HG03575 (cell line): ENCODE data around the gene TRIO.

ENCODE experiments used
- ATAC-seq: cut with Tn5 transposase; IDR thresholded peaks from one replicate; pipeline ENCODE4 v1.9.1; 2021; ENCODE audit not compliant: unreplicated experiment, insufficient number of reproducible peaks, low FRiP score; ENCODE audit errors: extremely low read depth

TRIO gene

DNA sequence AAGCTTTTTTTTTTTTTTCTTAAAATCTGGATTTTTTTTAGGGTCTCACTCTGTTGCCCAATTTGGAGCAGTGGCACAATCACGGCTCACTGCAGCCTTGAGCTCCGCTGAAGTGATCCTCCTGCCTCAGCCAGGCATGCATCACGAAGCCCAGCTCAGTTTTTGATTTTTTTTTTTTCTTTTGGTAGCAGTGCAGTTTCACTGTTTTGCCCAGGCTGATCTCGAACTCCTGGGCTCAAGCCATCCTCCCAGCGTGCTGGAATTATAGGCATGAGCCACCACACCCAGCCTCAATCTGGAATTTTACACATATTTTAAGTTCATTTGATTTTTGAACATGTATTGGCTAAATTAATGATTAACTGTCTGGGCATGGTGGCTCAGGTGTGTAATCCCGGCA is 36.3 kb downstream of the TRIO start:
- no peak for ATAC-seq

DNA sequence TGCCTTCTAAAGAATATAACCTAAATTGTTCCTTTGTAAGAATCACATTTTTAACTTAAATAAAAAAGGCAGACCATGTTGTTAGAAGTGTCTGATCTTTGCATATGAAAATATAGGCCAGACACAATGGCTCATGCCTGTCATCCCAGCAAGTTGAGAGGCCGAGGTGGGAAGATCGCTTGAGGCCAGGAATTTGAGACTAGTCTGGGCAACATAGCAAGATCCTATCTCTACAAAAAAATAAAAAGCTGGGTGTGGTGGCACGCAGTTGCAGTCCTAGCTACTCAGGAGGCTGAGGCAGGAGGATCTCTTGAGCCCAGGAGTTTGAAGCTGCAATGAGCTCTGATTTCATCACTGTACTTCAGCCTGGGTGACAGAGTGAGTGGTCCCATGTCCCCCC is 37.3 kb downstream of the TRIO start:
- no peak for ATAC-seq

DNA sequence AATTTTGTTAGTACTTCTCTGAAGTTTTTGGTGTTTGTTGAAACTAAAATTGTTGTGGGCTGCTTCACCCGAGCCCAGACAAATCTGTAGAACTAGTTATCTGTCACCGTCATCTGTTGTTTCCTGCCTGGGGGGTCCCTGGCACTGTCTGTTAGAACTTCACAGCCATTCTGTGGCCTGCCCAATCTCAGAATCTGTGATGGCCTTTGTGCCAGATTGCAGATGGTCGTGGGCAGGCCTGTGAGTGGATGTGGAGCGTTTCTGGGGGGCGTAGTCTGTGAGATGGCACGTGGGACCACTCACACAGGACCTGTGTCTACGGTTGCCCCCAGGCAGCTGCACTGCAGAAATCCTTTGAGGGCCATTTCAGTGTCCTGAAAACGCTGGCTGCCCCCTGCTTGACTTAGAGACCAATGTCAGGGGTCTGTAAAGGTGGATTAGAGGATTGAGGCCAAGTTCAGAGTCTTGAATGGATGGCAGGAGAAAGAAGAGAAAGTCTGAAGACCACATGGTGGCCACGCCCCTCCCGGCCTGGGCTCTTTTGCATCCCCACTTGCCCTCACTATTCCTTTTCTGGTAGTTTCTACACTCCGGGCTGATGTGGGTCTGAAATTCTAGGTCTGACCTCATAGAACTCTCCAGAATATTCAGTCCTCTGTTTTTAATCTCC is 38.3 kb downstream of the TRIO start:
- ATAC-seq: no peak

DNA sequence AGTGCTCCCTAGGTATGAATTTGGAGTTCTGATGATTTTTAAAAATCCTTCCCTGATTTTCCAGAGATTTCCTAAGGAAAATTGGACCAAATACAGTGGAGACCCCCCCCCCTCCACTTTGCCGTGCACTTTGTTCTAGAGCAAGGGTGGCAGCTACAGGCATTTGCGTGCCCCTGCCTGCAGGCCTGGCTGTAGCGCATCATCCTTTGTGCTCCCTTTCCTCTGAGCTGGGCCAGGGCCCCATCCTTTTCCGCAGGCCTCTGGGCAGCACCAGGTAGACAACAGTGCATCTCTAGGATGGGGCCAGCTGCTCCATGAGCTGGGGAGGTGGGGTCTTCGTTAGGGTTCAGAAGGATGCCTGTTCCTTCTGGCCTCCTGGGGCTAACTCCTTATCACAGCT is 39.6 kb downstream of the TRIO start:
- ATAC-seq: no peak

DNA sequence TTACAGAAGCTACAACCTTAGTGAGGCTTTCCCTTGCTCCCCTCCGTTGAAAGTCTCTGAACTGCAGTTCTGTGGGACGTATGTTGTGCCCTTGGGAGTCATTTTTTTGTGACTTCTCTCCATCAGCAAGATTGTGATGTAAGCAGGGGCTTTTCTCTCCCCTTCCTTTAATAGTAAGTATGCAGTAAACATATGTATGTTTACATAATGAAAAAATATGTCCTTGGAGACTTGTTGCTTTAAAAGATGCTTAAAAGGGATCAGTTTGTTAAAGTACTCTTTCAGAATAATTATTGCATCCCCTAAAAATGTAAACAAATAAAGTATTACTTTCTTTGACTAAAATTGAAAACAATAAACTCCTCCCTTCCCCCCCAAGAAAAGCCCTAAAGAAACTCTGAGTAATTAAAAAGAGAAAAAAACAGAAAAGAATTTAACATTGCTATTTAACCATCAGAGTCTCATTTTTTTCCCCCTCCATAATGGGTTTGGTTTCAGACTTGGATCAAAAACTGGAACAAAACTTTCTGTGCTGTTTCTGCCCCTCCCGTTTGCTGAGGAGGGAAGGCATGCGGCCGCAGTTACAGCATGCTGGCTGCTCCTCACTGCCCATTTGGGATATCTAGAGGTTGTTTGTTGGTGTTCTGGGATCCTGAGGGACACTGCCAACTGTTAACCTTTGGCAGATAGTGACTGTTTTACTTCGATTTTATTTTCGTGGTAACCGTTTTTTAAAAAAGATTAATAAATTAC is 40.2 kb downstream of the TRIO start:
- ATAC-seq: no peak

DNA sequence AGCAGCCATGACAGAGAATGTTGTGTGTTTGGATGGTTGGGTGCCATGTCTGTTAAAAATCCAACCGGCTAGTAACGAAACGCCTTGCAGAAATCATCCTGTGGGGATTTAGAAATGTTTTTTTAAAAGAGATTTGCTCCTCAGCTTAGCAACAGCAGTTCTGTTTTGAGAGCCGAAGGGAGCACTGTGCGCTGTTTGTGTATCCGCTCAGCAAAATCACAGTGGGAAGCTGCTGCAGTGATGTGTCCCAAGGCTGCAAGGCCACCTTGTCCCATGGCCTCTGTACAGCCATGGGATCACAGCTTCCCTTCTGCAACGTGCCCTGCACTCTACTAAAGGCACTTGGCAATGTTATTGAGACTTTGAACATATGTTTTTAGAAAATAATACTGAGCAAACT is 40.9 kb downstream of the TRIO start:
- no peak for ATAC-seq

DNA sequence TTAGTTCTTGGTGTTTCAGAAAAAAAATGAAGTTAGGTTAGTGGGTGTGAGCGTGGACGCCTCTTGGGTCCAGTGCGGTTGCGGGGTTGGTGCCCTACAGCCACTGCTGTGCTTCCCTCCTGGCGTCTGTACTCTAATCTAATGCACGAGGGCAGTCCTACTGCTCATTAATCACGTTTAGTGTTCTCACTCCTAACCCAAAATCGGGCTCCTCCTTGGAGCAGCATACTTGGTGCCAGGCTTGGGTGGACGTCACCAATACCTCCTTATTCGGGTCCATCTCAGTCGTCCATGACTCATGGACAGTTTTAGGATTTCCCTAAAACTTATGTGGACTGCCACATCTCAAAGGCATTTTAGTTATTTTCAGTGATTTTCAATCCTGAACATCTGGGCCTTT is 41.6 kb downstream of the TRIO start:
- ATAC-seq: no peak

DNA sequence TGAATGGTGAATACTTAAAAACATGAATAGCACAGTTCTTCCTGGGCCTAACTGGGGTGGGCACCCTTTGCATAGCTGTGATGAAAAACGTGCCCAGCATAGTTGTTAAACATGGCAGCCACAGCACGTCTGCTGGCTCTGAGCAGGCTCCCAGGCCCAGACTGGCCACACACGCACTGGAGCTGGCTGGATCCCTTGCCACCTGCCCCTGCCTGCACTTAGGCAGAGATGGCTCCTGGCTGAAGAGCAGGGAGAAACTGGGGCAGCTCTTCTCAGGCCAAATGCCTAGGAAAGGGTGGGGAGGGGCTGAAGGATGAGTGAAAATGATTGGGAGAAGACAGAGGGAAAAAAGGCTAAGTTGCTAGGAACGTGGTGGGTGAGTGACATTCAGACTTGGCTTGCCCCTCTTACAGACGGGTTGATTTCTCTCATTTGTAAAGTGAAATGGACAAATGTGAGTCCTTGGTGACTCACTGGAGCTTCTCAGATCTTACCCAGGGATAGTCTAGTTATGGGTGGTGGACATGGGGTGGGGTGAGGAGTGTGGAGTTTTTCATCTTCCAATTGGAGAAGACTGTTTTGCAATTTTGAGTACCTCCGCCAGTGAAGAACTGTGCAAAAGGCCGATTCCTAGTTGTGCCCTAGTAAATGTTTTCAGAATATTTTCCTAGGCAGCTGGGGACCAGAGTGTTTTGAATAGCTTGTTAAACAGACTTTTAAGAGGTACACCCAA is 42.4 kb downstream of the TRIO start:
- no peak for ATAC-seq

DNA sequence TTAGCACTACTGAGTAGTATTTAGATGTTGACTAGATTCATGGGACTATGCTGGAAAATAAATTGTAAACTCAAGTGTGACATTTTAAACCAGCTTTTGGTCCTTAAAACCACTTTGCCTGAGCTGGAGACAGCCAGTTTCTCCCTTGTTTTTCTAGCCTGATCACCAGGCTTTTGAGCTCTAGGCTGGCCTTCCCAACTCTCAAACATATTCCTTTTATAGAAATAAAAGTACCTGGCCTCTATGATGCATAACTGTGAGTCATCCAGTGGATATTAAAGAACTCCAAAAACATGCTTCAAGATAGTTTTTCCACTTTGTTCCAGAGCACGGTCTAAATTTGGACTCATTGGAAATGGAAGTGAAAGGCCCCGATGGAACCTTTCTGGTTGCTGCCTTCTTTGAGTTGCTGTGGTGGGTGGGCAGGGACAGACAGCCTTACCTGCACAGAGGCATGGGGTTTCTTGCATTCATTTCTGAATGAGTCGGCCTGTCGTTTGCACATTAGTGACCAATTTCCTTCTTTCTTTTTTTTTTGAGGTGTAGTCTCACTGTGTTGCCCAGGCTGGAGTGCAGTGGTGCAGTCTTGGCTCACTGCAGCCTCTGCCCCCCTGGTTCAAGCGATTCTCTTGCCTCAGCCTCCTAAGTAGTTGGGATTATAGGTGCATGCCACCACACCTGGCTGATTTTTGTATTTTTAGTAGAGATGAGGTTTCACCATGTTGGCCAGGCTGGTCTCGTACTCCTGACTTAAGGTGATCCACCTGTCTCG is 43.1 kb downstream of the TRIO start:
- no peak for ATAC-seq

DNA sequence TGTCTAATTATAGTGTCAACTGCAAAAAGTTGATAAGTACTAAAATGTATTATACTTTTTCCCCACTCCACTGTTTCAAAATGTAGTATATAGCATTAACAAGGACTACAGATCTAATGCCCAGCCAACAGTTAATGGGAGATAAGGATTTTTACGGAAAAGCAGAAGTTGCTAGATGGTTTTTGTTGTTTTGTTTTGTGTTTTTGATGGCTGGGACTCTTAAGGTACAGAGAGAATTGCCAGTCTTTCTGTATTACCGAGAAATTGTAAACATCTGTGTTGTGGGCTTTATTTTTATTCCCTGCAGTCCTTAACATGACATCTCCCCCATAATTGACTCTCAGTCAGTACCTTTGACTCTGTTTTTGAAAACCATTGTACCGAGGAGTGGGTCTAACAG is 44.0 kb downstream of the TRIO start:
- no peak for ATAC-seq

DNA sequence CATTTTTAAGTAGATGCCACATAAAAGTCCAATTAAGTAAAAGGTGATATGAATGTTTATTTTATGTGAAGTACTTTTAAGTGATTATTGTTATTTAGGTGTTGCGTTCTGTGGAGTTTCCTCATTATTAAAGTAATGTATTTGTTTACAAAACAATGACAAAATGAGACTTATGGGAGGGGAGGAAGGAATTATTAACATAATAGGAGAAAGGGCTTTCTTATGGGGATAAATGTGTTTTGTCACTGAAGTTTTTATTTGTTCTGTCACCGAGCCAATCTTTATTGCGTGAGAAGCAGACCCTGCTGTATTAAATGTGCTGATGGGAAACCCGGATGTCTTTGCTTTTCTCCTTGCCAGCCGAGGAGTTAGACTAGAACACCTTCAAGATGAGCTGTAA is 44.5 kb downstream of the TRIO start:
- ATAC-seq: no peak

DNA sequence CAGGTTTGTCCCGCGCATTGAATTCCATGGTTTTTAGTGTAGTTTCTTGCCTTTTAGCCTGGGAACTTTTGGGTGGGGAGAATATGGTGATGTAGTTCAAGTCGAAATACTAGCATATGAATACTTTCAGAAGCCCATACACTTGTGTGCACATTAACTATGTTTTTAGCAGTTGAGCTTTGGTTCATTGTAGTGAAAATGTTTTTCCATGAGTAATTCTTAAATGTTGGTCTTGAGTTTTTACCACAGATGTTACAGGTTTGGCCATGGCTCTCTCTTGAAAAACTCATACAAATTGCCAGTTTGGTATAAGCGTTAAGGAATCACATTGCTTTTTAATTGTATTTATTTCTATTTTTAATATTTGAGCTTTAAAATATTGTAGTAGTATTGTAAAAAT is 45.6 kb downstream of the TRIO start:
- no peak for ATAC-seq

DNA sequence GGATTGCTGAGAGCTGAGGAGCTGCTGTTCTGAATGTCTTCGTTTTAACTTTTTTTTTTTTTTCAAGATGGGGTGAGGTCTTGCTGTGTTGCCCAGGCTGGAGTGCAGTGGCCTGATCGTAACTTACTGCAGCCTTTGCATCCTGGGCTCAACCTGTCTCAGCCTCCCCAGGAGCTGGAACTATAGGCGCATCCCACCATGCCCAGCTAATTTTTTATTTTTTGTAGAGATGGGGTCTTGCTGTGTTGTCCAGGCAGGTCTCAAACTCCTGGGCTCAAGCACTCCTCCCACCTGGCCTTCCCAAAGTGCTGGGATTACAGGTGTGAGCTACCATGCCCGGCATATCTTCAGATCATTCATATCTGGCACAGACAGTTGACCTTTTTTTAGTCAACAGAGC is 46.5 kb downstream of the TRIO start:
- no peak for ATAC-seq

DNA sequence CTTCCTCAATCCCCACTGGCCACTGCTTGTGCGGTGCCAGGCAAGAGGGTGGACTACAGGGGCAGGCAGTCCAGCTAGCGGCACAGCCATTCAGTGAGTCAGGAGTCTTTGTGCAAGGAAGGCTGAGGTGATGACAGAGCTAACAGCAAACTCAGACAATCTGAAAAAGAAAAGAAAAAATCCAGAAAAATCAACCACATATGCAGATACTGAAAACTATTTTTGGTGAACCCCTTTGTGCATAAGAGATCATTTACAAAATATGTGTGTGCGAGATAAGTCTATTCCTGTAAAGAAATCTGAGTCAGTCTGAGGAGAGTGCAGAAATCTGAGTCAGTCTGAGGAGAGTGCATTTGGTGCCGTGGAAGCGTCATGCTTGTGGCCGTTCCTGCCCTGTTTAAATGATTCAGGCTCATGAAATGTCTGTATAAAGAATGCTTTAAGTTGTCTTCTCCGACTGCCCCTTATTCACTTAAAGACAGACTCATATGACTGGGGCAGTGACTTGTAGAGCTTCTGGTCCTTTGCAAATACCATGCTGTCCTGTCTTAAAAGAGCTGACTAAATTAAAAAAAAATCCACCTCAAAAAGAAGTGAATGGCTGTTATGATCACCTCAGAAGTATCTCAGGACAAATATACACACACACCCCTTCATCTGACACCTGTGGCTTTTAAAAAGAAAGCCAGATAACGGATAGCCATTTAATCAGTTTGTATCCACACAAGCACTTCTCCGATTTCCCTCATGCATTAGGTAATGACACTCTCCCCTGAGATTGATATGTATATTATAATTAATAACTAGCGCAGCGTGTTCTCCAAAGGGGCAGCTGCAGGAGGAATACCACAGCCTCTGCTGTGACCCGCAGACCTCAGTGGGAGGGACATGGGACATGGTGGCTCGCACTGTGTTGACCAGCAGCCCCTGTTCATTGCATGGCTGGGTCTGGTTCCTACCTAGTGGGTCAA is 47.3 kb downstream of the TRIO start:
- ATAC-seq: no peak

DNA sequence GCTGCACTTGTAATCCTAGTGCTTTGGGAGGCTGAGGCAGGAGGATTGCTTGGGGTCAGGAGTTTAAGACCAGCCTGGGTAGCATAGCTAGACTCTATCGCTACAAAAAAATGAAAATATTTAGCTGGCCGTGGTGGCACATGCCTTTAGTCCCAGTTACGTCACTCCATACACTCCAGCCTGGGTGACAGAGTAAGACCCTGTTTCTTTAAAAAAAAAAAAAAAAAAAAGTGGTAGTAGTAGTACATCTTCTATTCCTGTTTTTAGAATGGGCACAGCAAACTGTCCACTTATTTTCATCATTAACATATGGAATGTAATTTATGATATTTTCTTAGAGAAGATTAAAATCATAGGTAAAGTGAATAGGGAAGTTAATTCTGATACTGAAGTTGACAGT is 48.2 kb downstream of the TRIO start:
- no peak for ATAC-seq

DNA sequence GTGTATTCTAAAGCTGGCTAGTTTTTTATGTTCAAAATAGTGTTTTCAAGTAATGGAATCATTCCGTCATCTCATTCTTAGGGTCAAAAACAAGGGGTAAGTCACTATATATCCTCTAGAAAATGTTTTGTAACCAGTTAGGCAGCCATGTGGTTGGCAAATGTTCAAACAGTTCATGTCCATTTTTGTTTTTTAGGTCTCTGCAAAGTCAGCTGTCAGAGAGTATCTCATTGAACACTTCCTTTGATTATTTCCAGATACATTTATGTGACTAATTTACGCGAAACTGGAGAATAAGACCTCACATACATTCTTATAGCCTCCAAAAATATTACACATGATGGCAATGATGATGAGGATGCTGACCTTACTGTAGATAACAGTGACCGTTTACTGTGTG is 50.4 kb downstream of the TRIO start:
- no peak for ATAC-seq

DNA sequence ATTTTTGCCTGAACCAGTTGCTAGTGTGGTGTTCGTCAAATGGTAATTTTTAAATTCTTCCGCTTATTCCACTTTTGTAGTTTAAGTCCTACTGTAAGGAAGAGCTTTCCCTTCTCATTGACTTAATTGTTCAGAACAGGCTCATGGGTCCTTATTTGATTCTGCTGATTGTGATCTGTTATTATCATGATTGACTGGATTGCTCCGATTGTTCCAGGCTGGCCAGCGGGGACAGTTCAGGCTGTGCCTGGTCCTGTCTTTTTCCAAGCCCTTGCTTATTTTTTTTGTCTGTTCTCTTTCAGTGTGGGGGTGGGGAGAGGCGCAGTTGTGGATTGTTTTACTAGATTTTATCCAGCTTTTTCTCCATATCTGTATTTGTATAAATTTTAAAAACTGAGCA is 52.4 kb downstream of the TRIO start:
- ATAC-seq: no peak

DNA sequence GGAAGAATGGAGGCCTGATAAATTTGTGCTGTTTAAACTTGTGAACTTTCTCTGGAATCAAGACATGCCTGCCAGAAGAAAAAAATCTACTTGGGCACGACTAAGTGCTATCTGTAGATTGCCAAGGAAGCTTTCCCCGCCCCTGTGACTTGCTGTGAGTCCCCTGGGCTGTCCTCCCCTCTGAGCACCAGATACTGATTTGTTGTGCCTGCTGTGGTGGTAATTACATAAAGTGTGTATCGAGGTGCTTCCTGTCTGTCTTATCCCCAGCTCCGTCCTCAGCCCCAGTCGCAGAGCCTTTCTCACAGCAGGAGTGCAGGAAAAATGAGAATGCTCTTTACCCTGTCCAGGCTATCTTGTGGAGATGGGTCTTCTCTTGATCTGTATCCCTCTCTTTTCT is 53.9 kb downstream of the TRIO start:
- no peak for ATAC-seq

DNA sequence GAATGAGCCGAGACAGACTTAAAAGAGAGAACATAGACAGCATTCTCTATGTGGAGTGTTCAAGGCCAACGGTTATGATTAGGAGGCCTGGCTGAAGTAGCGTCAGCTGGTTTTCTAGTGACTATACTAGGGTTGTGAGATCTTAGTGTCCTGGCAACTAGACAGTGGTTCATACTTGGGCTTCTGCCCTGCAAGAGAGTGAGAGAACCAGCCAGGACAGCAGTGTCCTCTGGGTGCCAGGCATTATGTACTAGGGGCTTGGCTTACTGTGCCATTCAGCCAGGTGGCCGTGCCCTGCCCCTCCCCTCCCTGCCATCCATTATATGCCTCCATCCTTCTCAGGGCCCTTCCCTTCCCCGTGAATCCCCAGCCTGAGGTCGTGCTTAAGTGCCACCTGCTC is 56.8 kb downstream of the TRIO start:
- ATAC-seq: no peak
